Prostate gland (tissue), 2 donors: Measurements from ENCODE around the gene DEPDC4. TPM values are rescaled to one million over a fixed set of nuclear protein-coding genes. Genes with fewer than 3 reads are reported as not detected.

Experiments used
- DNase-seq: peaks from one replicate; pipeline ENCODE4 v3.0.0-alpha.2; 2019; ENCODE audit warnings: low spot score
- H3K27ac ChIP-seq, 2 donors: fragments of 200-600 bp; sonication (generic); 2 replicates each; pipeline ENCODE4 v1.5.1; 2017 to 2019
- H3K27me3 ChIP-seq: fragments of 200-600 bp; sonication (generic); replicated peaks from 2 replicates; pipeline ENCODE4 v1.5.1; 2019; ENCODE audit not compliant: insufficient read depth
- H3K36me3 ChIP-seq, 2 donors: fragments of 200-600 bp; sonication (generic); 1 replicate in 1 of 2; 2 replicates in 1 of 2; pipeline versions ENCODE4 v1.5.1 to v1.8.1; 2017 to 2019
- H3K4me1 ChIP-seq: fragments of 200-600 bp; sonication (generic); replicated peaks from 2 replicates; pipeline ENCODE4 v1.5.1; 2019
- H3K4me3 ChIP-seq, 2 donors: fragments of 200-600 bp; sonication (generic); 2 replicates each; pipeline ENCODE4 v1.5.1; 2017 to 2019
- H3K9me3 ChIP-seq: fragments of 200-600 bp; sonication (generic); 2 replicates; pipeline ENCODE4 v1.5.1; 2017
- CTCF ChIP-seq, 4 experiments: fragments of 200-600 bp in 2 of 4; fragments of 450-650 bp in 2 of 4; sonication (generic) in 2 of 4; IDR thresholded peaks; 1 replicate in 3 of 4; 2 replicates in 1 of 4; pipeline ENCODE4 v1.5.1; 2016 to 2019; ENCODE audit warnings: antibody characterized with exemption in 4 of 4, mild to moderate bottlenecking in 2 of 4, moderate library complexity in 2 of 4
- POLR2A ChIP-seq: fragments of 450-650 bp; IDR thresholded peaks from one replicate; pipeline ENCODE4 v1.6.1; 2016; ENCODE audit warnings: antibody characterized with exemption, mild to moderate bottlenecking
- POLR2AphosphoS5 ChIP-seq: sonication (generic); formaldehyde crosslinking; IDR thresholded peaks from one replicate; pipeline ENCODE4 v1.6.1; 2017; ENCODE audit warnings: antibody characterized with exemption
- WGBS: methylation state at CpG from one replicate; pipeline ENCODE4 v1.1.5; 2018; 5-methylcytosine and 5-hydroxymethylcytosine counted together
- intact Hi-C: fragments of 100-400 bp; cut with DNase I; formaldehyde crosslinking; loops from one replicate; pipeline ENCODE4 v1.14.2; 2022
- total RNA-seq, 2 donors: library from RNA; depleted of rRNA; stranded (reverse); fragments of >200 nt; gene quantifications; one replicate each; pipeline ENCODE4 v1.1.0, GENCODE V29; 2016

Gene DEPDC4
- total RNA-seq, 2 donors from 2014 or later, result 5.5 to 18.0 TPM

GRCh38 chr12:100279159-100279558 lies 12.3 kb upstream of the DEPDC4 start:
- WGBS, result 99% methylated on average over 7 of the region's 7 CpGs
- intact Hi-C loops, result no loop called here
- Histone ChIP-seq H3K4me3 (no peak overlapping the region), H3K9me3 (no peaks in the 10 kb centered on the region), H3K27ac (no peak overlapping the region), H3K4me1 (no peaks in the 10 kb centered on the region), H3K27me3 (no peaks in the 10 kb centered on the region), H3K36me3 (no peaks in the 10 kb centered on the region)
- TF ChIP-seq POLR2AphosphoS5 (no peak), CTCF (IDR thresholded peaks at IDR 0.05) (no peak), POLR2A (no peak)
- DNase-seq, result no peak

- Histone ChIP-seq H3K4me1 (no peaks in the 10 kb centered on the region), H3K27me3 (no peaks in the 10 kb centered on the region), H3K9me3 (no peaks in the 10 kb centered on the region), H3K27ac (no peak overlapping the region), H3K36me3 (no peaks in the 10 kb centered on the region), H3K4me3 (no peak overlapping the region)
- WGBS, result 90% methylated on average over 2 of the region's 2 CpGs
- TF ChIP-seq POLR2AphosphoS5 (no peak), CTCF (IDR thresholded peaks at IDR 0.05) (no peak), POLR2A (no peak)
- DNase-seq, result no peak
- intact Hi-C loops, result no loop called here
Observed at GRCh38 chr12:100274291-100274690, 7.4 kb upstream of the DEPDC4 start.

- WGBS, result 90% methylated on average over 4 of the region's 4 CpGs
Observed at GRCh38 chr12:100273782-100274181, 6.9 kb upstream of the DEPDC4 start.

GRCh38 chr12:100268835-100269564 lies 2.1 kb upstream of the DEPDC4 start:
- DNase-seq, result no peak
- no peak for TF ChIP-seq CTCF (IDR thresholded peaks at IDR 0.05)
- no peak for TF ChIP-seq POLR2A
- no peak for TF ChIP-seq POLR2AphosphoS5
- Histone ChIP-seq H3K4me1 (no peaks in the 10 kb centered on the region), H3K4me3 (peak overlapping the region; percentile 87 to 92), H3K27ac (no peak overlapping the region), H3K27me3 (no peaks in the 10 kb centered on the region), H3K9me3 (no peaks in the 10 kb centered on the region), H3K36me3 (no peaks in the 10 kb centered on the region)
- WGBS, result 63% methylated on average over 5 of the region's 5 CpGs
- intact Hi-C loops, result no loop called here

More at GRCh38 chr12:100273782-100274181, 6.9 kb upstream of the DEPDC4 start:
- no peak overlapping the region for H3K27ac ChIP-seq
- TF ChIP-seq POLR2AphosphoS5 (no peak), POLR2A (no peak), CTCF (IDR thresholded peaks at IDR 0.05) (no peak)
- DNase-seq, result no peak
- no peak overlapping the region for H3K4me3 ChIP-seq
- no peaks in the 10 kb centered on the region for H3K27me3 ChIP-seq
- H3K36me3 ChIP-seq, result no peaks in the 10 kb centered on the region
- intact Hi-C loops, result no loop called here
- no peaks in the 10 kb centered on the region for H3K9me3 ChIP-seq
- no peaks in the 10 kb centered on the region for H3K4me1 ChIP-seq
